Panc1 (cell line): Measurements from ENCODE around the gene PPCS. TPM values are rescaled to one million over a fixed set of nuclear protein-coding genes. Genes with fewer than 3 reads are reported as not detected.
"Not testable (repeated sequence)": the region's sequence is repeated elsewhere in the genome, so short reads cannot be mapped to it uniquely, and the experiment has no call there.

Source experiments
- ATAC-seq: fragments of 200-7000 bp; cut with Tn5 transposase; 2 replicates; pipeline ENCODE4 v1.9.1; 2020; ENCODE audit warnings: mild to moderate bottlenecking, moderate library complexity
- BruUV-seq: library from RNA; stranded (reverse); fragments of 400-500 nt; replicated peaks from 2 replicates; lab custom pipeline; 2021; lab: Mats Ljungman, UMichigan
- CTCF ChIA-PET: fragments of 300-600 bp; sonication (Branson Sonifier 250); formaldehyde crosslinking; loops from one replicate; lab custom pipeline; 2022; ENCODE audit warnings: antibody characterized with exemption; lab: Charles Lee
- POLR2A ChIA-PET: fragments of 300-600 bp; sonication (Branson Sonifier 250); formaldehyde crosslinking; loops from one replicate; lab custom pipeline; 2022; ENCODE audit warnings: antibody characterized with exemption; lab: Charles Lee
- DNase-seq: peaks from one replicate; pipeline ENCODE4 v3.0.0-alpha.2; 2010; ENCODE audit warnings: low read depth, low spot score
- H3K27ac ChIP-seq: 2 replicates; pipeline ENCODE4 v1.5.1; 2011; ENCODE audit warnings: mild to moderate bottlenecking, low read length, inconsistent platforms
- H3K27me3 ChIP-seq: fragments of 200-500 bp; sonication (Bioruptor generic); 2 replicates; pipeline ENCODE4 v1.6.0; 2014; ENCODE audit warnings: low read length, inconsistent platforms; ENCODE audit not compliant: control insufficient read depth, insufficient read depth
- H3K36me3 ChIP-seq: fragments of 200-500 bp; sonication (Bioruptor generic); 2 replicates; pipeline ENCODE4 v1.5.1; 2014; ENCODE audit warnings: inconsistent platforms, mild to moderate bottlenecking, low read length, moderate library complexity; ENCODE audit not compliant: control insufficient read depth, insufficient read depth
- H3K4me1 ChIP-seq: 2 replicates; pipeline ENCODE4 v1.5.1; 2011; ENCODE audit warnings: inconsistent platforms, mild to moderate bottlenecking, low read length, moderate library complexity; ENCODE audit not compliant: control insufficient read depth, insufficient read depth
- H3K4me3 ChIP-seq, 2 experiments: 2 replicates each; pipeline ENCODE4 v1.5.1; 2011 to 2012; ENCODE audit warnings: low read depth in 2 of 2, low read length in 2 of 2, mild to moderate bottlenecking in 2 of 2, inconsistent platforms in 1 of 2, moderate library complexity in 1 of 2
- H3K9me3 ChIP-seq: fragments of 200-500 bp; sonication (Bioruptor generic); 2 replicates; pipeline ENCODE4 v1.5.1; 2014; ENCODE audit warnings: low read depth, mild to moderate bottlenecking, inconsistent platforms, low read length, moderate library complexity; ENCODE audit not compliant: control insufficient read depth, insufficient read depth
- POLR2AphosphoS5 ChIP-seq: IDR thresholded peaks from 2 replicates; pipeline ENCODE4 v1.6.1; 2012; ENCODE audit warnings: mild to moderate bottlenecking, low read depth, low read length, moderate library complexity
- SIN3A ChIP-seq: IDR thresholded peaks from 2 replicates; pipeline ENCODE4 v1.6.1; 2012; ENCODE audit warnings: low read depth, mild to moderate bottlenecking, low read length, moderate library complexity, borderline replicate concordance; ENCODE audit not compliant: insufficient read depth
- TCF7L2 ChIP-seq: IDR thresholded peaks from 2 replicates; pipeline ENCODE4 v1.6.1; 2011; ENCODE audit warnings: mild to moderate bottlenecking, low read depth, low read length, inconsistent platforms
- in situ Hi-C: cut with HindIII; loops from 2 replicates; pipeline ENCODE4 v1.10.0; 2016; ENCODE audit warnings: low sequenced_read_pairs, low pct_unique_long_range_greater_than_20kb
- intact Hi-C: fragments of 100-400 bp; cut with micrococcal nuclease; formaldehyde crosslinking; loops from one replicate; pipeline ENCODE4 v1.10.0; 2022; ENCODE audit not compliant: unreplicated experiment
- total RNA-seq: library from RNA; stranded (reverse); gene quantifications from one replicate; pipeline ENCODE4 v1.2.1, GENCODE V29; 2021; ENCODE audit not compliant: unreplicated experiment
- TF ChIP-seq, protein P1 (sequence below): fragments of 450-650 bp; IDR thresholded peaks from 2 replicates; pipeline ENCODE4 v1.5.1; 2017; ENCODE audit warnings: mild to moderate bottlenecking
- TF ChIP-seq, protein P2 (sequence below), 2 experiments: IDR thresholded peaks; 2 replicates each; pipeline ENCODE4 v1.6.1; 2011 to 2012; ENCODE audit warnings: low read depth in 2 of 2, control low read depth in 1 of 2, low read length in 1 of 2, mild to moderate bottlenecking in 1 of 2, moderate library complexity in 1 of 2; ENCODE audit not compliant: insufficient read depth in 1 of 2

Gene PPCS
- total RNA-seq, 1 experiment from 2014 or later, result 72.7 TPM

DNA sequence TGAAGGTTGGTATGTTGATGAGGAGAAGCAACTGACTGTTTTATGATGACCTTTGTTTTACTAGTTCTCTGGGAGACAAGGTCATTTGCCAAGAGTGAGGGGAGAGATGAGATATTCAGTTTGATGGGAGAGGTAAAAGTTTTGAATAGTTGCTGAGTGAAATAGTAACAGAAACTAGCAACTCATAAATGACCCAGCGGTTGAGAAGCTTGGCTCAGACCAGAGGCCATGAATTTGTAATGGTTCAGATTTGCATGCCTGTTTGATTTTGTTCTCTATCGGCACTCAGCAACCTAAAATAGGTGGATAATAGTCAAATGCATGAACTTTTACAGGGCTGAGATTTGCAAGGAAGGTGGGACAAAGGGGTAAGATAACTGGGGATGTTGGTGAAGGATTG is 13.4 kb downstream of the PPCS start:
- TF ChIP-seq POLR2AphosphoS5, result no peak
- TF ChIP-seq, protein P1, sequence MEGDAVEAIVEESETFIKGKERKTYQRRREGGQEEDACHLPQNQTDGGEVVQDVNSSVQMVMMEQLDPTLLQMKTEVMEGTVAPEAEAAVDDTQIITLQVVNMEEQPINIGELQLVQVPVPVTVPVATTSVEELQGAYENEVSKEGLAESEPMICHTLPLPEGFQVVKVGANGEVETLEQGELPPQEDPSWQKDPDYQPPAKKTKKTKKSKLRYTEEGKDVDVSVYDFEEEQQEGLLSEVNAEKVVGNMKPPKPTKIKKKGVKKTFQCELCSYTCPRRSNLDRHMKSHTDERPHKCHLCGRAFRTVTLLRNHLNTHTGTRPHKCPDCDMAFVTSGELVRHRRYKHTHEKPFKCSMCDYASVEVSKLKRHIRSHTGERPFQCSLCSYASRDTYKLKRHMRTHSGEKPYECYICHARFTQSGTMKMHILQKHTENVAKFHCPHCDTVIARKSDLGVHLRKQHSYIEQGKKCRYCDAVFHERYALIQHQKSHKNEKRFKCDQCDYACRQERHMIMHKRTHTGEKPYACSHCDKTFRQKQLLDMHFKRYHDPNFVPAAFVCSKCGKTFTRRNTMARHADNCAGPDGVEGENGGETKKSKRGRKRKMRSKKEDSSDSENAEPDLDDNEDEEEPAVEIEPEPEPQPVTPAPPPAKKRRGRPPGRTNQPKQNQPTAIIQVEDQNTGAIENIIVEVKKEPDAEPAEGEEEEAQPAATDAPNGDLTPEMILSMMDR, result no peak
- Histone ChIP-seq H3K4me3 (no peak overlapping the region), H3K4me1 (no peaks in the 10 kb centered on the region), H3K27ac (no peak overlapping the region), H3K9me3 (no peaks in the 10 kb centered on the region), H3K36me3 (no peaks in the 10 kb centered on the region), H3K27me3 (no peaks in the 10 kb centered on the region)
- in situ Hi-C loops (no loop called here), intact Hi-C loops (no loop called here)
- CTCF ChIA-PET, result no interaction called here
- POLR2A ChIA-PET, result no interaction called here
- DNase-seq, result no peak
- BruUV-seq, result no TSS peak
- ATAC-seq, result no peak

DNA sequence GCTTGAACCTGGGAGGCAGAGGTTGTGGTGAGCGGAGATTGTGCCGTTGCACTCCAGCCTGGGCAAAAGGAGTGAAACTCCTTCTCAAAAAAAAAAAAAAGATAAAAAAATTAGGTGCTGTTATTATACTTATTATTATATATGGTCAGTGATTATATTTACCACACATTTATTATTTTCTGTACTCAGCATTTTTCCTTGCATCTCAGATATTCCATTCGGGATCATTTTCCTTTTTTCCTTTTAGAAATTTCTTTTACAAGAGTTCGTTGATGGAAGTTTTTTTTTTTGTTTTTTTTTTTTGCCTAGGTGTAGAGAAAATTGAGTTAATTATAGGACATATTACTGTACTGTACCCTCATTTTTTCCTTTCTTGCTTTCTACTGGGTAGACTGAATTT is 20.3 kb downstream of the PPCS start:
- ATAC-seq (no peak), DNase-seq (no peak)
- Histone ChIP-seq H3K4me3 (no peak overlapping the region), H3K27ac (no peak overlapping the region), H3K9me3 (no peaks in the 10 kb centered on the region), H3K27me3 (no peaks in the 10 kb centered on the region; the same call in 1 of the 2 replicates), H3K4me1 (no peaks in the 10 kb centered on the region), H3K36me3 (no peaks in the 10 kb centered on the region)
- in situ Hi-C loops, result no loop called here
- TF ChIP-seq TCF7L2 (no peak), POLR2AphosphoS5 (no peak), SIN3A (no peak)
- TF ChIP-seq, protein P2, sequence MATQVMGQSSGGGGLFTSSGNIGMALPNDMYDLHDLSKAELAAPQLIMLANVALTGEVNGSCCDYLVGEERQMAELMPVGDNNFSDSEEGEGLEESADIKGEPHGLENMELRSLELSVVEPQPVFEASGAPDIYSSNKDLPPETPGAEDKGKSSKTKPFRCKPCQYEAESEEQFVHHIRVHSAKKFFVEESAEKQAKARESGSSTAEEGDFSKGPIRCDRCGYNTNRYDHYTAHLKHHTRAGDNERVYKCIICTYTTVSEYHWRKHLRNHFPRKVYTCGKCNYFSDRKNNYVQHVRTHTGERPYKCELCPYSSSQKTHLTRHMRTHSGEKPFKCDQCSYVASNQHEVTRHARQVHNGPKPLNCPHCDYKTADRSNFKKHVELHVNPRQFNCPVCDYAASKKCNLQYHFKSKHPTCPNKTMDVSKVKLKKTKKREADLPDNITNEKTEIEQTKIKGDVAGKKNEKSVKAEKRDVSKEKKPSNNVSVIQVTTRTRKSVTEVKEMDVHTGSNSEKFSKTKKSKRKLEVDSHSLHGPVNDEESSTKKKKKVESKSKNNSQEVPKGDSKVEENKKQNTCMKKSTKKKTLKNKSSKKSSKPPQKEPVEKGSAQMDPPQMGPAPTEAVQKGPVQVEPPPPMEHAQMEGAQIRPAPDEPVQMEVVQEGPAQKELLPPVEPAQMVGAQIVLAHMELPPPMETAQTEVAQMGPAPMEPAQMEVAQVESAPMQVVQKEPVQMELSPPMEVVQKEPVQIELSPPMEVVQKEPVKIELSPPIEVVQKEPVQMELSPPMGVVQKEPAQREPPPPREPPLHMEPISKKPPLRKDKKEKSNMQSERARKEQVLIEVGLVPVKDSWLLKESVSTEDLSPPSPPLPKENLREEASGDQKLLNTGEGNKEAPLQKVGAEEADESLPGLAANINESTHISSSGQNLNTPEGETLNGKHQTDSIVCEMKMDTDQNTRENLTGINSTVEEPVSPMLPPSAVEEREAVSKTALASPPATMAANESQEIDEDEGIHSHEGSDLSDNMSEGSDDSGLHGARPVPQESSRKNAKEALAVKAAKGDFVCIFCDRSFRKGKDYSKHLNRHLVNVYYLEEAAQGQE (IDR thresholded peaks at IDR 0.05; ENCODE audit: insufficient read depth in 1 of 2, low read depth in 2 of 2, low read length in 1 of 2), result no peak
- TF ChIP-seq, protein P1, result no peak
- no TSS peak for BruUV-seq
- intact Hi-C loops, result no loop called here
- ChIA-PET POLR2A (interaction anchor here (0.6 kb wide), 1 partner anchor 513 kb away, joined by 3 read pairs; no protein-coding TSS in a partner anchor), CTCF (interaction anchor here (0.6 kb wide), 1 partner anchor 65 kb away, joined by 3 read pairs; no protein-coding TSS in a partner anchor)

DNA sequence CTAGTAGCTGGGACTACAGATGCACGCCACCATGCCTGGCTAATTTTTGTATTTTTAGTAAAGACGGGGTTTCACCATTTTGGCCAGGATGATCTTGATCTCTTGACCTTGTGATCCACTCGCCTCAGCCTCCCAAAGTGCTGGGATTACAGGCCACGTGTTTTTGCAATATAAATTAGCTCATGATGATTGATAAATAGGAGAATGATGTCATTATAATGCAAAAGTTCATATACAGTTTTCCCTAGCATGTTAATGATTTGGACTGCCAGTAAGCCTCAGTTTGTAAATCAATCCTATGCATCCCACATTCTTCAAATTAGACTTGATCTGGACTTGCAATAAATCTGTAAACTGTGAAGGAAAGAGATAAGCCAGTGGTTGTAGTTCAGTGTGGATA is 21.0 kb downstream of the PPCS start:
- CTCF ChIA-PET, H3K9me3 ChIP-seq, H3K27ac ChIP-seq, intact Hi-C loops, BruUV-seq, in situ Hi-C loops, H3K4me1 ChIP-seq, H3K36me3 ChIP-seq, H3K27me3 ChIP-seq, POLR2A ChIA-PET, H3K4me3 ChIP-seq, DNase-seq, ATAC-seq: not testable (repeated sequence)
